Mammary epithelial cell (primary cell): ENCODE measurements around the gene NTN1.

Source experiments
- CTCF ChIP-seq, 2 donors: IDR thresholded peaks in 1 of 2; conservative IDR thresholded peaks in 1 of 2; 2 replicates each; pipeline ENCODE4 v1.5.1; 2011 to 2012; ENCODE audit warnings: inconsistent platforms in 2 of 2, low read length in 2 of 2, mild to moderate bottlenecking in 2 of 2, control low read depth in 1 of 2, low read depth in 1 of 2; ENCODE audit not compliant: insufficient read depth in 1 of 2; ENCODE audit errors: extremely low read depth in 1 of 2
- EZH2 ChIP-seq: IDR thresholded peaks from 2 replicates; pipeline ENCODE4 v1.6.1; 2012; ENCODE audit warnings: low read length, inconsistent platforms, borderline replicate concordance

DNA sequence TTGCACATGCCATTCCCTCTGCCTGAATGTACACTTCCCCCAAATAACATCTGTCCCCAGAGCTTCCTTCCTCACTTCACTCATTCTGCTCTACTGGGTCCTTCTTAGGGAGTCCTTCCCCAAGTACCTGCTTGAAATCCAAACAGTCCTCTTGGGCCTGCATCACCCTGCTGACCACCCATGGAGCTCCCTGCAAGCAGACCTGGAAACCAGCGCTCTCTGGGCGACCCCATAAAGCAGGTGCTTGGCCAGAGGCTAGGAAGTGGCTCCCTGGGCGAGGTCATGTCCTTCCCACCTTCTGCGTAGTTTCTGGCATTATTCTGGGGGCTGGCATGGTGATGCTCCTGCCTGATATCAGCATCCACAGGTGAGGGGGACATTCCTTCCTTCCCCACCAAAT, 12.2 kb upstream of the NTN1 start:
- TF ChIP-seq EZH2 = no peak
- TF ChIP-seq CTCF (conservative IDR thresholded peaks at IDR 0.05 in 1 of 2, IDR thresholded peaks at IDR 0.05 in 1 of 2; ENCODE audit: extremely low read depth in 1 of 2, insufficient read depth in 1 of 2, low read depth in 1 of 2, low read length in 2 of 2) = no peak
